HS-5 (cell line): ENCODE measurements around the gene ARHGEF11.

Experiments used
- DNase-seq: peaks from one replicate; pipeline ENCODE4 v3.0.0-alpha.2; 2012; ENCODE audit warnings: low read depth

The ARHGEF11 gene

DNA sequence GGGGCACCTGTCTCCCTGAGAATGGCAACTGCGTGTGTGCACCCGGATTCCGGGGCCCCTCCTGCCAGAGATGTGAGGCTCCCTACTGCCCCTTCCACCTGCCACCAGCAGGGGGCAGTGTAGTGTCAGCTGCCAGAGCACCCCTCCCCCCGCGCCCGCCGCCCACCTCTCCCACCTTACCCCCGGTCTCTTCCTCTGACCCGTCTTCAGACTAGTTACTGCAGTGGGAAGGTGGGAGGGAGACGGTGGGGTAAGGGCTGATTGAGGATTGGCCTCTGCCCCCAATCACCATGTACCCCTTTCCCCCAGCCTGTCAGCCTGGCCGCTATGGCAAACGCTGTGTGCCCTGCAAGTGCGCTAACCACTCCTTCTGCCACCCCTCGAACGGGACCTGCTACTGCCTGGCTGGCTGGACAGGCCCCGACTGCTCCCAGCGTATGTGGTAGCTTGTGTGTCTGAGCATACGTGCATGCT, 135.2 kb downstream of the ARHGEF11 start:
- no peak for DNase-seq

DNA sequence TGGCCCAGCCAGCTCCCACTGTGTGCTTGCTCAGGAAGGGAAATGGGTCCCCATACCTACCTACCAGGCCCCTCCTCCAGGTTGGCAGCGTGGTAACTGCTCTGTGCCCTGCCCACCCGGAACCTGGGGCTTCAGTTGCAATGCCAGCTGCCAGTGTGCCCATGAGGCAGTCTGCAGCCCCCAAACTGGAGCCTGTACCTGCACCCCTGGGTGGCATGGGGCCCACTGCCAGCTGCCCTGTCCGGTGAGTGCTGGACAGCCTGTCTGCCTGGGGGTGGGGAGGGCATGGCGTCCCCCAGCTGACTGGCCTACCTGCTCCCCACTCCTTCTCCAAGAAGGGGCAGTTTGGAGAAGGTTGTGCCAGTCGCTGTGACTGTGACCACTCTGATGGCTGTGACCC, 135.9 kb downstream of the ARHGEF11 start:
- DNase-seq, result no peak

DNA sequence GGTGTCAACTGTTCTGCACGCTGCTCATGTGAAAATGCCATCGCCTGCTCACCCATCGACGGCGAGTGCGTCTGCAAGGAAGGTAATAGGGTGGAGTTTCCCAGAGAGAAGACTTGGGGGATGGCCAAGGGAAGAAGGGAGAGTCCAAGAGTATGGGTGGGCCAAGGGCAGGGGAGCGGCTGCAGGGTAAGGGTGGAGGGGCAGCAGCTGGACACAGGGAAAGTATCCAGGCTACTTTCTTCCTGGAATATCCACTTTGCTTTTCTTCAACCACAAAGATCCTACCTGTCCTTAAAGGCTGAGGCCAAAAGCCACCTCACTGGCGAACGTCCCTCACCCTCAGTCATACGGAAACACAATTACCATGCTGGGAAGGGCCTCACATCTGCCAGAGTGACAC, 136.6 kb downstream of the ARHGEF11 start:
- no peak for DNase-seq

DNA sequence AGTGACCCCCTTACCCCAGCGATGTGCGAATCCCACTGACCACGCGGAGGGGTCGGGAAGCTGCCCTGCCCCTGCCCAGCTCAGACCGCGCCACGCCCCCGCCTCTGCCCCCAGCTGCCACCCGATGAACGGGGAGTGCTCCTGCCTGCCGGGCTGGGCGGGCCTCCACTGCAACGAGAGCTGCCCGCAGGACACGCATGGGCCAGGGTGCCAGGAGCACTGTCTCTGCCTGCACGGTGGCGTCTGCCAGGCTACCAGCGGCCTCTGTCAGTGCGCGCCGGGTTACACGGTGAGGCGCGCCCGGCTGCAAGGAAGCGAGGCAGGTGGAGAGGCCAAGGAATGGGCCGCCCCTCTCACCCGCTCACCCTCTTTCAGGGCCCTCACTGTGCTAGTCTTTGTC, 137.0 kb downstream of the ARHGEF11 start:
- DNase-seq, result no peak

DNA sequence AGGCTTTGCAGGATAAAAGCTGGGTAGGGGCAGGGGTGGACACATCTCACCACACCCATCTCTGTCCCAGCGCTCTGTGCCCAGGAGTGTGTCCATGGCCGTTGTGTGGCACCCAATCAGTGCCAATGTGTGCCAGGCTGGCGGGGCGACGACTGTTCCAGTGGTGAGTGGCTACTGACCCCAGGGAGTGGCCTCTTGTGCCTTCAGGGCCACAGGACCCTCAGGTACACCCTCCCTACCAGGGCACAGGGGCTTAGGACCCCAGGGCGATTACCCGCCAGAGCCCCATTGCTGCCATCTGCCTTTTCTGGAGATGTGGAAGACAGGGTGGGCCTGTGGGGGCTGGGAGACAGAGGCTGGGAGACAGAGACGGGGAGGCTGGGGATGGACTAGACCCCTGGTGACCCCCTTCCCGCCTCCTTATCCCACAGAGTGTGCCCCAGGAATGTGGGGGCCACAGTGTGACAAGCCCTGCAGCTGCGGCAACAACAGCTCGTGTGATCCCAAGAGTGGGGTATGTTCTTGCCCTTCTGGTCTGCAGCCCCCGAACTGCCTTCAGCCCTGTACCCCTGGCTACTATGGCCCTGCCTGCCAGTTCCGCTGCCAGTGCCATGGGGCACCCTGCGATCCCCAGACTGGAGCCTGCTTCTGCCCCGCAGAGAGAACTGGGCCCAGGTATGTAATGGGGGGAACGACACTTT, 139.2 kb downstream of the ARHGEF11 start:
- DNase-seq, result no peak

DNA sequence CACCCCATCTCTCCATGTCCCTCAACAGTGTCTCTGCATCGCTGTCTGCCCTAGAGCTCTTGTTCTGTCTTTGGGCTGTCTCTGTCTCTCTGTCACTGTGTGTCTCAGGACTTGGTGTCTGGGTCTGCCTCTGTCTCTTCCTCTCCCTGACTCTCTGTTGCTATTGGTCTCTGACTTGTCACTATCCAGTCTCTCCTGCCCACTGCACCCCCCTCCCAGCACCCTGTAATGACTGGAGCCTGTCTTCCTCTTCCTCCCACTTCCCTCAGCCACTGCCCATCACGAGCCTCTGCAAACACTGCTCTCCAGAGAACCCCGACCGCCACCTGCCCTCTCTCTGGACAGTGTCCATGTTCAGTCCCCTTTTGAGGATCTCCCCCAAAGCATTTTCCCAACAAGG, 139.9 kb downstream of the ARHGEF11 start:
- DNase-seq, result no peak

DNA sequence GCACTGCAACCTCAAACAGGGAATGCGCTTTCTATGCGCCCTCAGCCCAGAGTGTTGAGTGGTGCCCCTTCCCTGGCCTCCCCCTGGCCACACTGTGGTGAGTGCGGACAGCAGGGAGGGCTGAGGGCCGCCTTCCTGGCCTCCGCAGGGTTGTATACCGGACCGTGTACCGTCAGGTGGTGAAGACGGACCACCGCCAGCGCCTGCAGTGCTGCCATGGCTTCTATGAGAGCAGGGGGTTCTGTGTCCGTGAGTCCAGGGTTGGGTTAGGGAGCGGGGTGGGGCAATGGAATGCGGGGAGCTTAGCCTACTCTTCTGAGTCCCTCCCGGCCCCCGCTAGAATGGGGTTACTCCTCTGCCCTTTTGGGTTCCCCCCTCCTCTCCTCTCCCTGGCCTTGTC, 140.4 kb downstream of the ARHGEF11 start:
- no peak for DNase-seq

DNA sequence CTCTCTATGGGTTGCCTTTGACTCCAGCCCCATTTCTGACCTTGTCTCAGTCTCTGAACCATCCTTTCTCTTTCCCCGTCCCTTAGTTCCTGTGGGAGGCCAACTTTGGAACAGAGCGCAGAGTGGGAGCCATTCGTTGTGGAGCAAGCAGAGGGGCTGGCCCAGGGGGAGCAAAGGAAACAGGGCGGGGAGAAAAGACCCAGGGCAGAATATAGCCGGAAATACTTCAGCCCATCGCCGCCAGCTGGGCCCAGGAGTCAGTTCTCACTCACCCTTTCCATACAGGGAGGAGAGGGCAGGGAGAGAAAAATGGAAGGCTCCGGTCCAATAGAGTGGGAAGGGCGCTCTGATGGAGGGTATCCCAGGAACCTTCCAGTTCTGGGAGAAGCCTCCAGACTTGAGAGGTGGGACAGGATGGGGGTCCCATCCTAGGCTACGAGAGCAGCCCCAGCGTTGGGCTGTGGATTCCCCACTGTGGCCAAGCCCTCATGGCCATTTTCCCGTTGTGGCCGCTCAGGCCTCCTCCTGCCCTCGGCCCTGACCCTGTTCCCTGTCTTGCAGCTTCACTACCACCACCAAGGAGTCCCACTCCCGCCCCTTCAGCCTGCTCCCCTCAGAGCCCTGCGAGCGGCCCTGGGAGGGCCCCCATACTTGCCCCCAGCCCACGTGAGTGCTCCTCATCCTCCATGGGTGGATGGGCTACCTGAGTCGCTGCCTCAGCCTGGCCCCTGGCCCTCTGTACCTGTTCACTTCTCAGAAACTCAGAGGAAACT, 141.2 kb downstream of the ARHGEF11 start:
- DNase-seq, result no peak

DNA sequence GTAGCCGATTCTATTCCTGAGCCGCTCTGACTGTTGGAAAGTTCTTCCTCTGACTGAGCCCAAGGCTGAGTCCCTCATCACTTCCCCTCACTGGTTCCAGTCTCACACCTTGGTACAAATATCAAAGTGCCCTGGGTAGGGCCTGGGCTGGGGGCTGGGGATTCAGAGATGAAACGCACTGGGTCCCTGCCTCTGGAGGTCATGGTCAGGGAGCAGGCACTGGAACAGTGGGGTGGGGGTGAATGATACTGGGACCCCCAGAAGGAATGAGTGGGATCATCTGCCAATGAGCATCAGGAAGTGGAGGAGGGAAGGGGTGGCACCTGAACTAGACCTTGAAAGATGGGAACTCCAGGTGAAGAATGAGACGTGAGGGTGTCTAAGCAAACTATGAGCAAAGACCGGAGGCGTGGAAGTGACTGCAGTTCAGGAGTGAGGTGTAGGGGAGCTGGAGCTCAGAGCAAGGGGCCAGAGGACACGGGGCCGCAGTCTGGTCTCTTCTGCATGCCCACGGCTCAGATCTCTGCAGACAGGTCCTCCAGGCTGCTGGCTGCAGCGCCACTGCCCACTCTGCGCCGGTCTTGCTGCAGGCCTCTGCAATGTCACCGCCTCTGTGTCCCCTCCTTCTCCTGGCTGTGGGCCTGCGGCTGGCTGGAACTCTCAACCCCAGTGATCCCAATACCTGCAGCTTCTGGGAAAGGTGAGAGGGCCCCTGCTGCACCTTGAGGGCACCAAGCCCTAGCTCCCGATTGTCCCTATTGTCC, 142.0 kb downstream of the ARHGEF11 start:
- no peak for DNase-seq

DNA sequence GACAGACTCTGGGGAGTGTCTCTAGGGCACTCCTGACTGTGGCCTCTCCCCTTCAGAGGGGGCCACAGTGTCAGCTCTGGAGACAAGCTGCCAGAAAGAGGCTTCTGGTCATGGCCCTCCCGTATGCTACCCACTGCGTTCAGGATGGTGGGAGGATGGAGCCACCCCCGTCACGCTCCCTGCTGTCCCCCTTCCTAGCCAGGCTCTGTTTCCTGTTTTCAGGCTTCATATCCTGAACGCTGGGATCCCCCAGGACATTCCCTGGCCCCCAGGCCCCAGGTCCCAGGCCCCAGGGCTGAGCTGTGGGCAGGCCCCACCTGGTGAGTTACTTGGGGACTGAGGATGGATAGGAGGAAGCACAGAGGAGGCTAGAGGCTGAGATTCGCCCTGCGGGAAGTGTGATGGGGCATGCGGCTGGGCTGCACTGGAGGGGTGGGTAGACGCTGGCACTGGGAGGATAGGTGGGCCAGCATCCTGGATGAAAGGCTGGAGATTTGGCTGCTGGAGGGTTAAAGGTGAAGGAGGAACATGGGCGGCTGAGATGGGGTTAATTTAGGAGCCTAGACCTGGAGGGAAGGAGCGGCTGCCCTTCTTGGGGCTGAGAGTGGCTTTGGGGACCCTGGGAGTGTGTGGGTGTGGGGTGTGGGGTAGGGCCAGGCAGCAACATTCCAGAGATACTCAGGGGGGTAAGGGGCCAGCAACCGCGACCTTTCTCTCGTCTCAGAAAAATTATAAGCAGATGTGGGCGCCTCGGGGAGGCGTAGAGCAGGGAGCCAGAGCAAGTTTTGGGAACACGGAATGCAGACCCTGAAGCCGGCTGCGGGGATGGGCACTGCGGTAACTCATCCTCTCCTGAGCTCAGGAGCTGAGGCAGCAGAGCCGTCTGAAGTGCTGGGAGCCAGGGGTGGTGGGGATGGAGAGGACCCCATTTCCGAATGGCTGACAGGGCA, 143.3 kb downstream of the ARHGEF11 start:
- DNase-seq, result no peak

DNA sequence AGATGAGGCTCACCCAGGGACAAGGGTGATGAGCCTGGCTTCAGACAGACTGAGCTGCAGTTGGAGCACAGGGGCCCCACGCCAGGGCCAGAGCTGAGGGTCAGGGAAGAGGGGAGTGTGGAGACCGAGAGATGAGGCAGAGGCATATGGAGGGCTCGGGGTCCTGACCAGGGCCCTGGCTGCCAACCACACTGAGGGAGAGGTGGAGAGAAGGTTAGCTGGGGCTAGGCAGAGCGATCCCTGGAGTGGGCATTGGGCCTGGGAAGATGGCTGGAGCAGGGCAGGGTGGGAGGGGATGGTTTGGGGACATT, 144.0 kb downstream of the ARHGEF11 start:
- no peak for DNase-seq

DNA sequence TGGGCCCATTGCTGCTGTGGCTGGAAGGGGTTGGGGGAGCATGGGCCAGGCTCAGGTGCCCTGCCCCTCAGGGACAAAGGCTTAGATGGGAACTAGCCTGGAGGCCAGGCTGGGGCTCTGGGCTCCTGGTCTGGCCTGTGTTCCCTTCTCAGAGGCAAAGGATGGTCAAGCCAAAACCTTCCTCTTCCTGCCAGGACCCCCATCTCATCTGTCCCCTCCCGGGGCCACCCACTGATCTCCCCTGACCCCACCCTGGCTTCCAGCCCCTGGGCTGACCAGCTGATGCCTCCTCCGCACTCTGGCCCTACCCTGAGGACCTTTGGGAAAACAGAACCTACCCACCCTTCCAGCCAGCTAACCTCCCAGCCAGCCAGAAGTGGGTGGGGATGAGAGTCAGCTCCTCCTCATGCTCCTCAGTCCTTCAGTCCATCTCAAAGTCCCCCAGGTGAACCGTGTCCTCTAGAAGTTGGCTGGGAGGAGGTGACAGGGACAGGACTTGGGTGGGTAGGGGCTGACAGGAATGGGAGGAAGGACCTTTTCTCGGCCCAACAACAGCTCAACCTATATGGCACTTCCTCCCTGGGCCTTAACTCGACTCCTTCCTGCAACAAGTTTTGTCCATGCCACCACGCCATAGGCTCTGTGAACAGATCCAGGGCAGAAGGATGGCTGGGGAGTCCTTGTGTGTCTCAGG, 144.5 kb downstream of the ARHGEF11 start:
- no peak for DNase-seq

DNA sequence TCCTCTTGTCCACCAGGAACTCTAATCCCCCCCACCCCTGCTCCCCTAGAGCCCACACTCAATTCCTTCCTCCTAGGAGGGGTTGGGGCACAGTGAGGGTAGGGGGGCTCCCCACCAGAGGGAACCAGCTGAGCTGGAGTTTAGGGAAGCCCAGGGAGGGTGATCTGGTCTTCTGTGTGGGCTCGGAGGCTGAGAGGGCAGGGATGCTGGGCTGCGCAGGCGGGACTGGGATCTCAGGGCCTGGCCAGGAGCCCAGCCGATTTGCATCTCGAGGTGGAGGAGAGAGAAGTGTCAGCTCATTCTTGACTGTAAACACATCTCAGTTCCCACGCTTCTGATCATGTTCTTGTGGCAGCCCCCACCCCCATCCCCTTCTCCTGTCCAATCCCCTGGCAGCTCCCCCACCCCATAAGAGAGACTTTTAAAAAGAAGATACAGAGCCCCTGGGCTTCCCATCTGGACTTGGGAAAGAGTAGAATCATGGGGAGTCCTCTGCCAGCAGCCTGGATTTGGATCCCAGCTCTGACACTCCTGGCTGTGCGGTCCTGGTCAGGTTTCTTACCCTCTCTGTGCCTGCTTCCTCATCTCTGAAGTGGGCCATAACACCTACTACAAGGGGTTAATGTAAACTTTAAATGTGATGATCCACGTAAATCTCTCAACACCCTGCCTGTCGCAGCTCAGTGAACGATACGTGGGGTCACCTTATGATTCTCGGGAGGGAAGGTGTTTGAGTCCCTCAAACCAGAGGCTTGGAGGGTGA, 145.4 kb downstream of the ARHGEF11 start:
- DNase-seq, result no peak

DNA sequence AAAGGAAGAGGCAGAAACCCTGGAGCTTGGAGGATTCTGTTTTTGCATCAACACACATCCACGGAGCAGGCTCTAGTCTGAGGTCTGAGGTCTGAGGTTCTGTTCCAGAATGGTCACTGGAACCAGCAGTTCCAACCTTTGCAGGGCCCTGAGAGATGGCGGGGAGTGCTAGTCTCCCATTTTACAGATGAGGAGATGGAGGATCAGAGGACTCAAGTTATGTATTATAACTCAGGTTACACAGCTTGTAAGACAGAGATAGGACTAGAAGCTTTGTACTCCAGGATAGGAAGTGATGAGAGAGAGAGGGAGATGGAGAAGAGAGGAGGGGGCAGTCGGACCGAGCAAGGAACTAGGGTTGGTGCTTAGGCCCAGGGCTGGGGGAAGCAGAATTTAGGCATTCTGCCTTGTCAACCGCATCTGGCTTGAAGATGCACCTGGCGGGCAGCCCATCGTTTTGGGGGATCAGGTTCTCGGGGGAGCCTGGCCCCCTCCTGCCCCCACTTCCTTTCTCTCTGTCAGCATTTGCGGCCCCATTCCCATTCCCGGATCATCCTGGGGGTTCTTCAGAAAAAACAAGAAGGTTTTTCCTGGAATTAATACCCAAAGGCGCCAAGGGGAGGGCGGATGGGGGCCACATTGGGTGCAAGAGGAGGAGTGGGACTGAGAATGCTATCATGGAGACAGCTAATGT, 146.4 kb downstream of the ARHGEF11 start:
- no peak for DNase-seq

DNA sequence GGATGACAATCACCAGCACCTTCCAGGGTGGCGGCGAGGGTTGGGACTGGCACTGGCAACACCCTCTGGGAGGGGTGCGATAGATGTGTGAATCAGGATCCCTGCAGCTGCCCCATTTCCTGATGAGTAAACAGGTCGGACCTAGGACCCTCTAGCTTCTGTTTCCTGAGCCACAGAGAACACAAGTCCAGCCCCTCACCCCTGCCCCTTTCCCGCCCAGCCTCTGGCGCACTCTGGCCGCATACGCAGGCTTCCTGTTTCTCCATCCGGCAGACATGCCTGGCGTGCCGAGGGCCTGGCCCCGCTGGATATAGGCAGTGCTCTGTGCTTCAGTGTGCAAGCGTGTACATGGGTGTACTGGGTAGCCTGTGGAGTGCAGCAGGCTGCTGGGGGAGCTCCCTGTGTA, 147.4 kb downstream of the ARHGEF11 start:
- no peak for DNase-seq

DNA sequence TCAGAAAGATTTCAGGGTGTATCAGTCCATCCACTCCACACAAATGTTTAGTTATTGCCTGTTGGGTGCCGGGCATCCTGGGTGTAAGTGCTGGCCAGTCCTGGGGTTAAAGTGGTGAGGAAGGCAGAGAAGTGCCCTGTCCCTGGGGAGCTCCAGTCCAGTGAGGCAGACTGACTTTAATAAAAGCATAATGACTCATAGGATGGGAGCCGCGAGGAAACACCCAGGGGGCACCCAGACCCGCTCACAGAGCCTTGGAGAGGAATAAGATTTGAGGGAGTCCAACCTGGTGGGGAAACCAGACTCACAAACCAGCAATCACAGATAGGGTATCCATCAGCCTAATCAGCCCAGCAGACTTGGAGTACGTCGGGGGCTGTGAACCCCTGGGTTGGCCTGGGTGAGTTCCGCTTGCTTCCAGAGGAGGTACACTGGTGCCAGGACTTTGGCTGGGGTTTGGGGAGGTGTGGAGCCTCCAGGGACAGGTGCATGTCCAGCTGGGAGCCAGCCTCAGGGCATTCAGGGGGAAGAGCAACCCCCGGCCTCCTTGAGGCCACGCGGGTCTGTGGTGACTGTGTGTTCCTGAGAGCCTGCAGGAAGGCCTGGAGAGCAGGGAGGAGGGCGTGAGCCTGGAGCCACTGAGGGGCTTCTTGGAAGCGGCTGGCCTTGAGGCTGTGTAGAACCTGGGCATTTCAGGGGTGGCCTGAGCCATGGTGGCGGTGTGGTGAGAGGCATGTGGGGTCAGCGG, 148.3 kb downstream of the ARHGEF11 start:
- DNase-seq, result peak; percentile 56

DNA sequence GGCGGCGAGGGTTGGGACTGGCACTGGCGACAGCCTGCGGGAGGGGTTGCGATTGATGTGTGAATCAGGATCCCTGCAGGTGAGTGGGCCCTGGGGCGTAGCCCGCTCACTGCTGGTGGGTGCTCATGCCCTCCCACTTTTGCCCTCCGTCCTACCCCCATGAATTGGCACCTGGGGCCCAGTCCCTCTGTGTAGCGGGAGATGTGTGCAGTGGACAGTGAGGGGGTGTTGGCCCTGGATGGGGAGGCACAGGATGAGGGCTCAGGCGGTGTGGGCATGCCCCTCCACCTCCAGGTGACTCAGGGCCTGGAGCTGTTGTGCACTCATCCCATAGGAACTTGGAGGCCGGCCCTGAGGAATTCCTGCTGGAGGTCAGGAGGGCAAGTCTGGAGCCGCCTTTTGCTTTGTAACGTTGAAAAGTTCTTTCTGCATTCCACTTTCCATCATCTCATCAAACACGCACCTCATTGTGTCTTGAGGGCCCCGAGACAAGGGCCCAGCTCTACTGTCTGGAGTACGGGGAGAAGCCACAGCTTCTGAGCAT, 149.0 kb downstream of the ARHGEF11 start:
- DNase-seq, result peak; percentile 91

DNA sequence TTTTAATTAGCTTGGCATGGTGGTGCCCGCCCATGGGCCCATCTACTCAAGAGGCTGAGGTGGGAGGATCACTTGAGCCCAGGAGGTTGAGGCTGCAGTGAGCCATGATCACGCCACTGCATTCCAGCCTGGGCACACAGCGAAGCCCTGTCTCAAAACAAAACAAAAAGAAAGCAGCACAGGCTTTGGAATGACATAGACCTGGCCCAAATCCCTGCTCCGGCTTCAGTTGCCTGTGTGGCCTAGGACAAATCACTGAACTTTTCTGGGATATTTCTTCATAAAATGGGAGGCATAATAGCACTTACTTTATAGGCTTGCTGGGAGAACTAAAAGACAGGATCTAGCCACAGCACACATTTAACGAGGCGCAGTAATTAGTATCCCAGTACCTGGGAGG, 149.6 kb downstream of the ARHGEF11 start:
- DNase-seq, result no peak

DNA sequence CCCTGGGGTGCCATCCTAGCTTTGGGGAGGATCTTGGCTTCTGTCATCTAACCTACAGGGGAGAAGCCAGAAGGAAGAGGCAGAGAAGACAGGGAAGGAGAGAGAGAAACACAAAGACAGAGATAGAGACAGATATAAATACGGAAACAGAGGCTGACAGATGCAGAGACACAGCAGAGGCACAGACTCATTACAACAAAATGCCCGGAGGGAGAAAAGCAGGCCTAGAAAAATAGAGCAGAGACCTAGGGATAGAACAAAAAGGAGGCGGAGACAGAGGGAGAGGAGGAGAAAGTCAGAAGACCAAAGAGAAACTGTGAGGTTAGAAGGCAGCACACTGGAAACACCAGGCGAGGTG, 150.1 kb downstream of the ARHGEF11 start:
- DNase-seq, result no peak
